IMR-90 (cell line): ENCODE results near the gene TSPAN14. TPM values are rescaled to one million over a fixed set of nuclear protein-coding genes. Genes with fewer than 3 reads are reported as not detected.

Source experiments
- ATAC-seq: fragments of 200-7000 bp; cut with Tn5 transposase; 2 replicates; pipeline ENCODE4 v1.9.1; 2020; ENCODE audit warnings: low read depth, mild to moderate bottlenecking, moderate library complexity
- BruUV-seq: library from RNA; stranded (reverse); fragments of 400-500 nt; replicated peaks from 2 replicates; lab custom pipeline; 2021; lab: Mats Ljungman, UMichigan
- CTCF ChIA-PET: fragments of 300-600 bp; formaldehyde crosslinking; extraction: SDS; loops from one replicate; lab custom pipeline; 2021; ENCODE audit warnings: antibody characterized with exemption; lab: Yijun Ruan, JAX
- POLR2A ChIA-PET: fragments of 300-600 bp; sonication (Branson Sonifier 250); formaldehyde crosslinking; loops from one replicate; lab custom pipeline; 2022; ENCODE audit warnings: antibody characterized with exemption; ENCODE audit not compliant: unreplicated experiment; lab: Charles Lee
- DNase-seq: peaks from one replicate; pipeline ENCODE4 v3.0.0; 2013
- H2AFZ ChIP-seq: replicated peaks from 2 replicates; pipeline ENCODE3; 2013; ENCODE audit warnings: low read length, mild to moderate bottlenecking; ENCODE audit not compliant: poor library complexity
- H2AK5ac ChIP-seq: 2 replicates; pipeline ENCODE4 v1.6.1; 2013; ENCODE audit warnings: low read depth, low read length, inconsistent platforms
- H2AK9ac ChIP-seq: replicated peaks from 2 replicates; pipeline ENCODE3; 2013; ENCODE audit warnings: mild to moderate bottlenecking, low read depth, low read length, moderate library complexity; ENCODE audit not compliant: poor library complexity
- H2BK120ac ChIP-seq: 2 replicates; pipeline ENCODE4 v1.6.1; 2013; ENCODE audit warnings: low read depth, low read length, inconsistent platforms
- H2BK15ac ChIP-seq: 3 replicates; pipeline ENCODE4 v1.6.1; 2013; ENCODE audit warnings: low read depth, low read length, inconsistent platforms
- H2BK20ac ChIP-seq: 2 replicates; pipeline ENCODE4 v1.6.1; 2013; ENCODE audit warnings: low read depth, mild to moderate bottlenecking, inconsistent platforms, low read length, moderate library complexity
- H2BK5ac ChIP-seq: 2 replicates; pipeline ENCODE4 v1.6.1; 2013; ENCODE audit warnings: mild to moderate bottlenecking, low read depth, low read length, inconsistent platforms; ENCODE audit not compliant: poor library complexity, severe bottlenecking
- H3K14ac ChIP-seq: replicated peaks from 2 replicates; pipeline ENCODE4 v1.6.1; 2013; ENCODE audit warnings: low read depth, low read length, inconsistent platforms
- H3K18ac ChIP-seq: 2 replicates; pipeline ENCODE4 v1.6.1; 2013; ENCODE audit warnings: low read depth, low read length, control low read depth
- H3K23ac ChIP-seq: 2 replicates; pipeline ENCODE4 v1.6.1; 2013; ENCODE audit warnings: low read depth, low read length, inconsistent platforms
- H3K27ac ChIP-seq: 2 replicates; pipeline ENCODE4 v1.5.1; 2013; ENCODE audit warnings: mild to moderate bottlenecking, control low read depth, low read length; ENCODE audit not compliant: insufficient read depth
- H3K27me3 ChIP-seq: 2 replicates; pipeline ENCODE4 v1.6.1; 2013; ENCODE audit warnings: low read length; ENCODE audit not compliant: control insufficient read depth, insufficient read depth
- H3K36me3 ChIP-seq: 2 replicates; pipeline ENCODE4 v1.6.1; 2013; ENCODE audit warnings: low read length, mixed read lengths; ENCODE audit not compliant: control insufficient read depth, insufficient read depth
- H3K4ac ChIP-seq: 2 replicates; pipeline ENCODE4 v1.6.1; 2013; ENCODE audit warnings: low read depth, low read length, inconsistent platforms
- H3K4me1 ChIP-seq: 2 replicates; pipeline ENCODE4 v1.6.1; 2013; ENCODE audit warnings: low read length, mixed read lengths; ENCODE audit not compliant: control insufficient read depth, insufficient read depth
- H3K4me2 ChIP-seq: 2 replicates; pipeline ENCODE4 v1.6.1; 2013; ENCODE audit warnings: low read depth, mild to moderate bottlenecking, control low read depth, low read length, moderate library complexity
- H3K4me3 ChIP-seq: 2 replicates; pipeline ENCODE4 v1.5.1; 2013; ENCODE audit warnings: low read depth, mild to moderate bottlenecking, control low read depth, low read length, moderate library complexity; ENCODE audit not compliant: insufficient read depth
- H3K56ac ChIP-seq: 2 replicates; pipeline ENCODE4 v1.6.1; 2013; ENCODE audit warnings: low read length, inconsistent platforms; ENCODE audit not compliant: insufficient read depth; ENCODE audit errors: extremely low read depth
- H3K79me1 ChIP-seq, 2 experiments: 2 replicates each; pipeline ENCODE4 v1.6.1; 2013; ENCODE audit warnings: low read length in 2 of 2, inconsistent platforms in 1 of 2, low read depth in 1 of 2
- H3K9ac ChIP-seq: 2 replicates; pipeline ENCODE4 v1.6.1; 2013; ENCODE audit warnings: low read depth, low read length, control low read depth
- H3K9me1 ChIP-seq: 2 replicates; pipeline ENCODE4 v1.6.1; 2013; ENCODE audit warnings: low read length, inconsistent platforms; ENCODE audit not compliant: insufficient read depth
- H3K9me3 ChIP-seq: 2 replicates; pipeline ENCODE4 v1.6.1; 2013; ENCODE audit warnings: low read length; ENCODE audit not compliant: control insufficient read depth, insufficient read depth
- H4K20me1 ChIP-seq: 2 replicates; pipeline ENCODE4 v1.6.1; 2013; ENCODE audit warnings: low read length, inconsistent platforms; ENCODE audit not compliant: insufficient read depth
- H4K5ac ChIP-seq: 2 replicates; pipeline ENCODE4 v1.6.1; 2013; ENCODE audit warnings: mild to moderate bottlenecking, low read depth, low read length, control low read depth
- H4K8ac ChIP-seq, 2 experiments: 2 replicates each; pipeline ENCODE4 v1.6.1; 2013; ENCODE audit warnings: low read depth in 2 of 2, low read length in 2 of 2, control low read depth in 1 of 2, inconsistent platforms in 1 of 2
- H4K91ac ChIP-seq: 2 replicates; pipeline ENCODE4 v1.6.1; 2013; ENCODE audit warnings: low read depth, low read length, inconsistent platforms; ENCODE audit not compliant: insufficient read depth
- BHLHE40 ChIP-seq: fragments of 150-350 bp; IDR thresholded peaks from 2 replicates; pipeline ENCODE4 v1.6.1; 2016; ENCODE audit warnings: mild to moderate bottlenecking, low read depth, low read length
- CEBPB ChIP-seq: IDR thresholded peaks from 2 replicates; pipeline ENCODE4 v1.6.1; 2012; ENCODE audit warnings: low read depth, low read length, improper control_type of control experiment
- CHD1 ChIP-seq: IDR thresholded peaks from 2 replicates; pipeline ENCODE4 v1.6.1; 2012; ENCODE audit warnings: low read depth, low read length, improper control_type of control experiment
- FOS ChIP-seq: fragments of 150-350 bp; IDR thresholded peaks from 2 replicates; pipeline ENCODE4 v1.6.1; 2016; ENCODE audit warnings: low read depth, low read length
- MAFK ChIP-seq: IDR thresholded peaks from 2 replicates; pipeline ENCODE4 v1.6.1; 2012; ENCODE audit warnings: low read depth, low read length, improper control_type of control experiment
- MAZ ChIP-seq: IDR thresholded peaks from 2 replicates; pipeline ENCODE4 v1.6.1; 2012; ENCODE audit warnings: low read depth, mild to moderate bottlenecking, low read length, improper control_type of control experiment, moderate library complexity, borderline replicate concordance
- MXI1 ChIP-seq: IDR thresholded peaks from 2 replicates; pipeline ENCODE4 v1.6.1; 2012; ENCODE audit warnings: low read depth, mild to moderate bottlenecking, low read length, moderate library complexity, borderline replicate concordance
- NFE2L2 ChIP-seq: fragments of 150-350 bp; IDR thresholded peaks from 2 replicates; pipeline ENCODE4 v1.6.1; 2016; ENCODE audit warnings: low read depth, mild to moderate bottlenecking, low read length
- POLR2A ChIP-seq: IDR thresholded peaks from 2 replicates; pipeline ENCODE4 v1.6.1; 2012; ENCODE audit warnings: mild to moderate bottlenecking, low read depth, low read length
- RCOR1 ChIP-seq: IDR thresholded peaks from 2 replicates; pipeline ENCODE4 v1.6.1; 2012; ENCODE audit warnings: mild to moderate bottlenecking, low read length, improper control_type of control experiment; ENCODE audit not compliant: insufficient replicate concordance
- SMC3 ChIP-seq: fragments of 150-350 bp; IDR thresholded peaks from 2 replicates; pipeline ENCODE4 v1.6.1; 2016; ENCODE audit warnings: low read depth, mild to moderate bottlenecking, antibody characterized with exemption, low read length, moderate library complexity
- WGBS, 2 experiments: methylation state at CpG; one replicate each; pipeline versions ENCODE4 v1.1.5 to v1.1.7; 2013; ENCODE audit warnings: missing lambda C conversion rate in 2 of 2; ENCODE audit not compliant: insufficient read length in 1 of 2; ENCODE audit errors: extremely low coverage in 2 of 2; 5-methylcytosine and 5-hydroxymethylcytosine counted together
- dilution Hi-C: fragments of 300-500 bp; cut with HindIII; formaldehyde crosslinking; loops from one replicate; pipeline ENCODE4 v1.14.3; 2018; ENCODE audit warnings: low sequenced_read_pairs; ENCODE audit not compliant: unreplicated experiment
- in situ Hi-C: fragments of 300-500 bp; cut with MboI; formaldehyde crosslinking; loops from 3 replicates; pipeline ENCODE4 v1.14.3; 2019; ENCODE audit warnings: low sequenced_read_pairs, inconsistent platforms, mixed read lengths
- intact Hi-C: fragments of 100-400 bp; cut with micrococcal nuclease; formaldehyde crosslinking; loops from 2 replicates; pipeline ENCODE4 v1.10.0; 2022
- polyA plus RNA-seq, 3 experiments: library from polyadenylated mRNA; depleted of rRNA; stranded (reverse); fragments of >200 nt; gene quantifications; 2 replicates each; pipeline ENCODE4 v1.2.3, GENCODE V29; 2012; ENCODE audit warnings: low replicate concordance in 1 of 3
- total RNA-seq: library from RNA; depleted of rRNA; stranded (reverse); fragments of >200 nt; gene quantifications from 2 replicates; pipeline ENCODE4 v1.2.3, GENCODE V29; 2012
- TF ChIP-seq, protein P1 (sequence below): fragments of 150-350 bp; IDR thresholded peaks from 2 replicates; pipeline ENCODE4 v1.6.1; 2016; ENCODE audit warnings: low read depth, mild to moderate bottlenecking, low read length, moderate library complexity, borderline replicate concordance
- TF ChIP-seq, protein P2 (sequence below): fragments of 150-350 bp; IDR thresholded peaks from 2 replicates; pipeline ENCODE4 v1.6.1; 2017; ENCODE audit warnings: mild to moderate bottlenecking, antibody characterized with exemption, low read length, low read depth
- TF ChIP-seq, protein P3 (sequence below): conservative IDR thresholded peaks from 2 replicates; pipeline ENCODE4 v1.5.1; 2012; ENCODE audit warnings: mild to moderate bottlenecking, low read depth, low read length, improper control_type of control experiment

TSPAN14 gene
- total and polyA plus RNA-seq, 2 of the 4 experiments (the other 2 are of a cell fraction) = 18.5 to 43.0 TPM

DNA sequence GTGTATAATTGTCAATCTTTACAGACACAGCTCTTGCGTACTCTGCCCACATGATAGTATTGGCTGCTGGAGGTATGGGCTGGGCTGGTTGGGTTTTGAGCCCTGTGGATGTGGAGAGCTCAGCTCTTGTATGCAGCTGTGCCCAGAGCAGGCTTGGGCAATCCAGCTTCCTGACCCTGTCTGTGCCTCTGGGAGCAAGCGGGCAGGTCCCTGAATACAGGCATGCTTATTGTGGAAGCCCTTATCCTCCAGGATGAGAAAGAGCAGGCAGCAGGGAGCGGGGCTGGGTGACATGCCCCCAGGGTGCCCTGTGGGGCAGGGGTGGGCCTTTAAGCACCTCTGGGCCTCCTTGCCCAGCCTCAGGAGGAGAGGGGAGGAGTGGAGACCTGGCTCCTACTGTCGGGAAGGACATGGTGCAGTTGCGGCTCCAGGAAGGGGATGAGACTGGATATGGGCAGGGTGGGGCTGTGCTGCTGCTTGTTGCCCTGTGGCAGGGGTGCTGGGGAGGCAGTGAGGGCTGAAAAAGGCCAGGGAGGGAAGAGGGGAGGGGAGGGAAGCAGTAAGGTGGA is 50.9 kb downstream of the TSPAN14 start:
- intact Hi-C loops (loop anchor here (1.0 to 2.0 kb wide), 3 partner anchors 50 to 116 kb away; no protein-coding TSS in a partner anchor), in situ Hi-C loops (loop anchor here (5.0 kb wide), 1 partner anchor 48 kb away; no protein-coding TSS in a partner anchor)
- no peak overlapping the region for H3K9ac ChIP-seq
- TF ChIP-seq, protein P1, sequence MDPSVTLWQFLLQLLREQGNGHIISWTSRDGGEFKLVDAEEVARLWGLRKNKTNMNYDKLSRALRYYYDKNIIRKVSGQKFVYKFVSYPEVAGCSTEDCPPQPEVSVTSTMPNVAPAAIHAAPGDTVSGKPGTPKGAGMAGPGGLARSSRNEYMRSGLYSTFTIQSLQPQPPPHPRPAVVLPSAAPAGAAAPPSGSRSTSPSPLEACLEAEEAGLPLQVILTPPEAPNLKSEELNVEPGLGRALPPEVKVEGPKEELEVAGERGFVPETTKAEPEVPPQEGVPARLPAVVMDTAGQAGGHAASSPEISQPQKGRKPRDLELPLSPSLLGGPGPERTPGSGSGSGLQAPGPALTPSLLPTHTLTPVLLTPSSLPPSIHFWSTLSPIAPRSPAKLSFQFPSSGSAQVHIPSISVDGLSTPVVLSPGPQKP = no peak
- TF ChIP-seq MXI1 (no peak), CHD1 (no peak), FOS (no peak), NFE2L2 (no peak), POLR2A (no peak), CEBPB (no peak), MAZ (no peak), MAFK (no peak), BHLHE40 (no peak), RCOR1 (no peak), SMC3 (no peak)
- TF ChIP-seq, protein P2, sequence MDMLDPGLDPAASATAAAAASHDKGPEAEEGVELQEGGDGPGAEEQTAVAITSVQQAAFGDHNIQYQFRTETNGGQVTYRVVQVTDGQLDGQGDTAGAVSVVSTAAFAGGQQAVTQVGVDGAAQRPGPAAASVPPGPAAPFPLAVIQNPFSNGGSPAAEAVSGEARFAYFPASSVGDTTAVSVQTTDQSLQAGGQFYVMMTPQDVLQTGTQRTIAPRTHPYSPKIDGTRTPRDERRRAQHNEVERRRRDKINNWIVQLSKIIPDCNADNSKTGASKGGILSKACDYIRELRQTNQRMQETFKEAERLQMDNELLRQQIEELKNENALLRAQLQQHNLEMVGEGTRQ = no peak
- TF ChIP-seq, protein P3, sequence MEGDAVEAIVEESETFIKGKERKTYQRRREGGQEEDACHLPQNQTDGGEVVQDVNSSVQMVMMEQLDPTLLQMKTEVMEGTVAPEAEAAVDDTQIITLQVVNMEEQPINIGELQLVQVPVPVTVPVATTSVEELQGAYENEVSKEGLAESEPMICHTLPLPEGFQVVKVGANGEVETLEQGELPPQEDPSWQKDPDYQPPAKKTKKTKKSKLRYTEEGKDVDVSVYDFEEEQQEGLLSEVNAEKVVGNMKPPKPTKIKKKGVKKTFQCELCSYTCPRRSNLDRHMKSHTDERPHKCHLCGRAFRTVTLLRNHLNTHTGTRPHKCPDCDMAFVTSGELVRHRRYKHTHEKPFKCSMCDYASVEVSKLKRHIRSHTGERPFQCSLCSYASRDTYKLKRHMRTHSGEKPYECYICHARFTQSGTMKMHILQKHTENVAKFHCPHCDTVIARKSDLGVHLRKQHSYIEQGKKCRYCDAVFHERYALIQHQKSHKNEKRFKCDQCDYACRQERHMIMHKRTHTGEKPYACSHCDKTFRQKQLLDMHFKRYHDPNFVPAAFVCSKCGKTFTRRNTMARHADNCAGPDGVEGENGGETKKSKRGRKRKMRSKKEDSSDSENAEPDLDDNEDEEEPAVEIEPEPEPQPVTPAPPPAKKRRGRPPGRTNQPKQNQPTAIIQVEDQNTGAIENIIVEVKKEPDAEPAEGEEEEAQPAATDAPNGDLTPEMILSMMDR = no peak

More for the DNA sequence above, 50.9 kb downstream of the TSPAN14 start:
- Histone ChIP-seq H3K9me3 (no peaks in the 10 kb centered on the region), H3K27me3 (no peaks in the 10 kb centered on the region), H3K4me3 (no peak overlapping the region), H4K20me1 (peaks cover 7% of the 10 kb centered on the region; the same call in 1 of the 2 replicates), H2BK20ac (0 out of 2 replicates have a peak overlapping the region, but pooled peaks have one; percentile 1), H3K79me1 (peaks cover 30 to 82% of the 10 kb centered on the region in 2 experiments), H4K5ac (no peak overlapping the region), H4K91ac (peak overlapping the region; percentile 81), H2BK5ac (peak overlapping the region; percentile 10), H2BK120ac (peak overlapping the region; percentile 77), H3K4ac (peak overlapping the region; percentile 86), H3K4me1 (peaks cover 39% of the 10 kb centered on the region), H3K27ac (peak overlapping the region; percentile 11; the same call in 1 of the 2 replicates), H3K4me2 (no peak overlapping the region), H3K14ac (peak overlapping the region; percentile 32; the same call in 1 of the 2 replicates), H2AK9ac (peak overlapping the region; percentile 89), H3K23ac (peak overlapping the region; percentile 71), H3K9me1 (peaks cover 45% of the 10 kb centered on the region), H3K18ac (no peak overlapping the region), H3K36me3 (peaks cover 7% of the 10 kb centered on the region; the same call in 1 of the 2 replicates), H3K56ac (no peak overlapping the region), H4K8ac (peak overlapping the region in 1 of 2 experiments; percentile 77; a peak in 2 of 4 replicates), H2AFZ (peak overlapping the region; percentile 82), H2AK5ac (peak overlapping the region; percentile 91), H2BK15ac (0 out of 3 replicates have a peak overlapping the region, but pooled peaks have one; percentile 72)
- CTCF ChIA-PET = interaction anchor here (0.5 to 3.5 kb wide), 10 partner anchors 9 to 124 kb away, joined by 3 to 32 read pairs (median 6); no protein-coding TSS in a partner anchor
- no peak for DNase-seq
- POLR2A ChIA-PET = interaction anchor here (1.4 kb wide), 1 partner anchor 46 kb away, joined by 3 read pairs; no protein-coding TSS in a partner anchor
- dilution Hi-C loops = no loop called here
- BruUV-seq = no TSS peak
- 80% methylated on average over 1 of the region's 5 CpGs; no CpG with 5 or more reads in 1 of the 2 experiments for WGBS, 2 experiments
- ATAC-seq = no peak
